Stimulated activated CD8-positive, alpha-beta memory T cell treated with anti-CD3 and anti-CD28 coated beads, Interleukin-15, amount 100 ng/mL, for 48 hours (primary cell): Measurements from ENCODE around the gene ABCD2.
"Not testable (repeated sequence)": the region's sequence is repeated elsewhere in the genome, so short reads cannot be mapped to it uniquely, and the experiment has no call there.

Source experiments
- DNase-seq, 2 donors: peaks; one replicate each; pipeline ENCODE4 v3.0.0-alpha.2; 2020; ENCODE audit warnings: low read depth in 2 of 2

ABCD2 gene

GRCh38 chr12:39619660-39620433 is at the start of gene ABCD2:
ABCD2 (minus strand) TSS chr12:39619803; CDS start chr12:39619615, 188 bp downstream.
- DNase-seq = peak; percentile 57 to 64

- no peak for DNase-seq
Observed at GRCh38 chr12:39660101-39660500, 40.5 kb upstream of the ABCD2 start.

GRCh38 chr12:39647383-39647782 is 27.8 kb upstream of the ABCD2 start:
- no peak for DNase-seq

- no peak for DNase-seq
Observed at GRCh38 chr12:39646963-39647362, 27.4 kb upstream of the ABCD2 start.

GRCh38 chr12:39643052-39643451 is 23.4 kb upstream of the ABCD2 start:
- no peak for DNase-seq

GRCh38 chr12:39638840-39639239 is 19.2 kb upstream of the ABCD2 start:
- DNase-seq = no peak

GRCh38 chr12:39638178-39638577 is 18.6 kb upstream of the ABCD2 start:
- DNase-seq = no peak

- DNase-seq = no peak
Observed at GRCh38 chr12:39632670-39633069, 13.1 kb upstream of the ABCD2 start.

- no peak for DNase-seq
Observed at GRCh38 chr12:39628836-39629235, 9.2 kb upstream of the ABCD2 start.

- no peak for DNase-seq
Observed at GRCh38 chr12:39627914-39628313, 8.3 kb upstream of the ABCD2 start.

- no peak for DNase-seq
Observed at GRCh38 chr12:39626033-39626814, 6.6 kb upstream of the ABCD2 start.

- DNase-seq = no peak
Observed at GRCh38 chr12:39623919-39624318, 4.3 kb upstream of the ABCD2 start.

- not testable (repeated sequence) for DNase-seq
Observed at GRCh38 chr12:39623160-39623559, 3.6 kb upstream of the ABCD2 start.

GRCh38 chr12:39622306-39622705 is 2.7 kb upstream of the ABCD2 start:
- no peak for DNase-seq

- no peak for DNase-seq
Observed at GRCh38 chr12:39621670-39622069, 2.1 kb upstream of the ABCD2 start.

- DNase-seq = peak; percentile 39 to 56
Observed at GRCh38 chr12:39620659-39621658, 1.4 kb upstream of the ABCD2 start.

- DNase-seq = no peak
Observed at GRCh38 chr12:39619316-39619659, 315 bp downstream of the ABCD2 start.

- no peak for DNase-seq
Observed at GRCh38 chr12:39618701-39619100, 902 bp downstream of the ABCD2 start.

GRCh38 chr12:39617887-39618286 is 1.7 kb downstream of the ABCD2 start:
- no peak for DNase-seq

GRCh38 chr12:39616666-39617065 is 2.9 kb downstream of the ABCD2 start:
- DNase-seq = no peak

GRCh38 chr12:39616251-39616650 is 3.4 kb downstream of the ABCD2 start:
- no peak for DNase-seq

- DNase-seq = no peak
Observed at GRCh38 chr12:39613525-39613924, 6.1 kb downstream of the ABCD2 start.
